HG03457 (cell line): ENCODE measurements around the gene PCBP3.
"Not testable (repeated sequence)": the region's sequence is repeated elsewhere in the genome, so short reads cannot be mapped to it uniquely, and the experiment has no call there.

Experiments
- ATAC-seq: cut with Tn5 transposase; IDR thresholded peaks from one replicate; pipeline ENCODE4 v1.9.1; 2021; ENCODE audit warnings: moderate number of reproducible peaks; ENCODE audit not compliant: unreplicated experiment

Gene PCBP3

DNA sequence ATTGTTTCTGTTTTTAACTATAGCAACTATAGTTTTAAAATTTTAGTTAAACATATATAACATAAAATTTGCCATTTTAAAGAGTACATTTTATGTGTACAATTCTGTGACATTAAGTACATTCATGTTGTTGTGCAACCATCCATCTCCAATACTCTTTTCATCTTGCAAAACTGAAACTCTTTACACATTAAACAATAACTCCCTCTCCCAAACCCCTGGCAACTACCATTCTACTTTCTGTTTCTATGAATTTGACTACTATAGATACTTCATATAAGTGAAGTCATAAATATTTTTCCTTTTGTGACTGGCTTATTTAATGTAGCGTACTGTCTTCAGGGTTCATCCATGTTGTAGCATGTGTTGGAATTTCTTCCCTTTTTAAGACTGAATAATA lies 25.9 kb downstream of the PCBP3 start:
- no peak for ATAC-seq

DNA sequence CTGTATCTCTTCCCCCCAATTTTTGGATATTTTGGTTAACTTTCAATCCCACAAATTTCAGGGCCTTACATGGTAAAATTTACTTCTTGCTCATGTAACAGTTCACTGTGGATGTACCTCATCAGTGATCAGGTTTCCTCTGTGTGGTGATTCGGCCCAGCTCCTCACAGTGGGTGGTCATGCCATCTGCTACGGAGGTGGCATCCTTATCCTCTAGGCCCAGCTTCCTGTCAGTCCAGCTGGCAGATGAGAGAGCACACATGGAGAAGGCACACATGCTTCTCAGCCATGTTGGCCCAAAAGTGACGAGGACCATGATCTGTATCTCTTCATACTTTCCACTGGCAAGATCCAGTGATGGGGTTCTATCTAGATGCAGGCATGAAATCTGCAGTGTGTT lies 27.2 kb downstream of the PCBP3 start:
- ATAC-seq: no peak

DNA sequence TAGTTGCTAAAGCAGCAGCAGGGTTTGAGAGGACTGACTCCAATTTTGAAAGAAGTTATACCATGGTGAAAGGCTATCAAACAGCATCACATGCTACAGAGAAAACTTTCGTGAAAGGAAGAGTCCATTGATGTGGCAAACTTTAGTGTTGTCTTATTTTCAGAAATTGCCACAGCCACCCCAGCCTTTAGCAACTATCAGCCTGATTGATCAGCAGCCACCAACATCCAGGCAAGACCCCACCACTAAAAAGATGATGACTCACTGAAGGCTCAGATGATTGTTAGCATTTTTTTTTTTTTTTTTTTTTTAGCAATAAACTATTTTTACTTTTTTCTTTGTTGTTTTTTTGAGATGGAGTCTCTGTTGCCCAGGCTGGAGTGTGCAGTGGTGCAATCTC lies 35.3 kb downstream of the PCBP3 start:
- ATAC-seq: not testable (repeated sequence)

DNA sequence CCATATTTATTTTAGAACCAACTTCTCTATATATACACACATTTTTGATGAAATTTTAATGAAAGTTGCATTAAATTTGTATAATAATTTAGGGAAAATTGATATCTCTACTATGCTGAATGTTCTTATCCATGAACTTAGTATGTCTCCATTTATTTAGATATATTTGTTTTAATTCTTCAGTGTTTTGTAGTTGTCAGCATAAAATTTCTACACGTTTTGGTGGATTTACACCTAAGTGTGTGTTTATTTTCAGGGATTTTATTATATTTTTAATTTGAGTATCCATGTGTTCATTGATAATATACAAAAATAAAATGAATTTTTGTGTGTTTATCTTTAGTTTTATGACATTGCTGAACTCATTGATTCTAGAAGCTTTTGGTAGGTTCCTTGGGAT lies 36.7 kb downstream of the PCBP3 start:
- ATAC-seq: no peak

DNA sequence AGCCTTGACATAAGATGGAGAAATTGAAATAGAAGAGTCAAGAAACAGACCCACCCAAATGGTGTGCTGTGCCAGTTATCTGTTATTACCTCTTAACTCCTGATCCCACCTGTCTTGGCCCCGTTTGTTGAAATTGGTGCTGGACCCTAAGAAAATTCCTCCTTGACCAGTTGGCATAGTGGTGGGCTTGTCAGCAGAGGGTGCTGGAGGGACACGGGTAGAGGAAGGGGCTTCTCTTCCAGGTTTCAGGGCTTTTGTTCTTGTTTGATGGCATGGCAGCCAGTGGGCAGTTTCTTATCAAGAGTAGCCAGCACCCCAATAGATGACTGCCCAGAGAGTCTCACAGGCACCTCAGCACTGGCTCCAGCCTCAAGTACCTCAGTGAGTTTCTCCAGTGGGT lies 51.6 kb downstream of the PCBP3 start:
- no peak for ATAC-seq

DNA sequence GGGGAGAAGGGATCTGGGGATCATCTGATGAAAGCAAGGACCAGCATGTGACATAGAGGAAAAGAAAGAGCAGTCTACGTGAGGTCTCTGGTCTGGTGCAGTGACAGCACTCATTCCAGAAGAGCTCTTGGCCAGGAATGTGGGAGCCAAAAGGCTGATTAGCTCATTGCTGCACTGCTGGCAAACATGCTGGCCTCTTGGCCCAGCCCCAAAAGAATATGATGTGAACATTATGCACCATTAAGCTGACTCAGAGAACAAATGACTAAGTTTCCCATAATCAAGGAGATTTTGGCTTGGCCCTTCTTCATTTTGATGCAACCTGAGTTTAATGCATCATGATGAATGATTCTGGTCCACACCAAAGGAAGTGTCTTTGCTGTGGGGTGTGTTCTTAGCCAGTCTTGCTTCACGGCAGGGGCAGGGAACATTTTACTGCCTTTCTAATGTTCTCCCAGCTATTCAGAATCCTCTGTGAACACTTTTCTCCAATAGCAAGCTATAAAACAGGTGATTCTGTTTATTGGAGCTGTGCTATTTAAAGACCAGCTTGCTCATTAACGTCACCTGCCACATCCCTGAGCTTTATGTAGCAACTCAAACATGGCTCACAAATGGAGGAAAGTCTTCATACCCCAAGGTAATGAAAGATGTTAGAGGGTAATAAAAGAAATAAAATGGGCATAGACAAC lies 55.1 kb downstream of the PCBP3 start:
- ATAC-seq: no peak

DNA sequence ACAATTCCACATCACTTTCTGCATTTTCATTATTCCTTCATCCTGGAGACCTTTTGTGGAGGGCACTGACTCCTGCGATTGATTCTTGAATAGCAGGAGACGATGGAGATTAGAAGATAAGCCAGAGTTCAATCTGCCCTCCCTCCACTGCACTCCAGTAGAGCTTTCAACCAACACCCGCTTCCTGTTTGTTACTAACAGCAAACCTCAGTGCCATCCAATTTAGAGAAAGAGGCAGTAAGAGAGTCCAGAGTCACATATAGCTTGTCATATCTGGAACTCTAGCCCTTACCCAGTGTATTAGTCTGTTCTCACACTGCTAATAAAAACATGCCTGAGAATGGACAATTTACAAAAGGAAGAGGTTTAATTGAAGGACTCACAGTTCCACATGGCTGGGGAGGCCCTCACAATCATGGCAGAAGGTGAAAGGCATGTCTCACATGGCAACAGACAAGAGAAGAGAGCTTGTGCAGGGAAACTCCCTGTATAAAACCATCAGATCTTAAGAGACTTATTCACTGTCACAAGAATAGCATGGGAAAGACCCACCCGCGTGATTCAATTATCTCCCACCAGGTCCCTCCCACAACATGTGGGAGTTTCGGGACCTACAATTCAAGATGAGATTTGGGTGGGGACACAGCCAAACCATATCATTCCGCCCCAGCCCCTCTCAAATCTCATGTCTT lies 55.9 kb downstream of the PCBP3 start:
- no peak for ATAC-seq

DNA sequence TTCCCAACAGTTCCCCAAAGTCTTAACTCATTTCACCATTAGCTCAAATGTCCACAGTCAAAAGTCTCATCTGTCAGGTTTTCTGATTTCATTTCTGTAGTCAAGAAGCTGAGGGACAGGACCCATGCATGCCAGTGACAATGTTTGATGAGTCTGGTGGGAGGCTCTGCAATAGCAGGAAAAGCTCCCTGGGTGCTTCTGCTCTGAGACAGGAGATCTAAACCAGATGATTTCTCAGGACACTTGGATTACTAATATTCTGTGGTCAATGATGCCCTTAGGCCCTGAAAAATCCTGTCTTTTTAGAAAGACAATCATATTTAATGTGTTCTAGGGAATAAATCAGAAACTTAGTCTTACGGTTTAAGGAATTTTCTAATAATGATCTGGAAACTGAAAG lies 56.4 kb downstream of the PCBP3 start:
- ATAC-seq: no peak

DNA sequence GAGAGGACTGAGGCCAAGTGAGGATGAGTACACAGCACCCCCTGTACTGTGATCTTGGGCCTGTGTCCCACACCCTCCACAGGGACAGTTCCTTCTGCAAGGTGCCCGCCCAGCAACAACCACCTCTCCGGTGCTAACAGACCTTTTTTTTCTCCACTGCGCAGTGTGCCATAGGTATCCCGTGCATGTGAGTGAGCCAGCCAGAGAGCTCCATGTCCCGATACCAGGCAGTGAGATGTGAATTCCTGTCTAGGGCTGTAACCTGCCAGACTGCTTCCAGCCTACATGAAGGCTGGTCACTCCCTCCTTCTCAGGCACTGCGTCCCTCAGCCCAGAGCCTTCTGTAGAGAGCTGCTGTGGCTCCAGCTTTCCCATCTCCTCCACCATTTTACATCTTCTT lies 56.9 kb downstream of the PCBP3 start:
- no peak for ATAC-seq

DNA sequence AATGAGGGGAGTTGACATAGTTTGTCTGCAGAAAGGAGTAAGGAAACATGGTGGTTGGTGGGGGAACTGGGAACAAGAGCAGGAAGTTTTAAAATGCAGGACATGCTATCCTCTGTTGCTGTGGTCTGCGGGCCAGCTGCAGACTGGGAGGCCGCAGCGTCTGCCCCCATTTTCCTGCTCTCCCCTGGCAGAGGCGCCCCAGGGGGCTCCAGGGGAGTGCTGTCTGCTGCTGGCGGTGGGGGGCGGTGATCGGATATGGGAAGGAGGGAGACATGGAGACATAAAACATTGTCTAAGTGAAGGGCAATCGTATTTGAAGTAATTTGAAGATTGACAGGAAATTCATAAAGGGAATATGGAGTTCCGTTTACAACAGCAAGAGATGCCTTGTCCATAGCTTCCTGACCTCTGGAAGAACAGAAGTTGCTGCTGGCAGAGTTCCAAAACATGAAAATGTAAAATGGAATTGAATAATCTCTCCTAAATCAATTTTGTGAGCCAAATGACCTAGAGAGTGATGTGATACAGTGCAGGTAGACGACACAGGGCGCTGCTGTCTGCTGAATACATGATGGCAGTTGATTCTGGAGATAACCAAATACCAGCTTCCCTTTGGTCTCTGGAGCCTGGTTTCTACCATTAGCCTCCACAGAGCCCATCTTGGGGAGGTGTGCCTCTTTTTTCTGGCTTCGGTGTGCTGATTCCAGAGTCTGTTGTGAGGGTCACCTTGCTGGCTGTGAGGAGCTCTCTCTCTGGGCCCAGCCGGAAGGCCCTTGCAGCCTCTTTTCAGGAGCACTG lies 61.0 kb downstream of the PCBP3 start:
- no peak for ATAC-seq

DNA sequence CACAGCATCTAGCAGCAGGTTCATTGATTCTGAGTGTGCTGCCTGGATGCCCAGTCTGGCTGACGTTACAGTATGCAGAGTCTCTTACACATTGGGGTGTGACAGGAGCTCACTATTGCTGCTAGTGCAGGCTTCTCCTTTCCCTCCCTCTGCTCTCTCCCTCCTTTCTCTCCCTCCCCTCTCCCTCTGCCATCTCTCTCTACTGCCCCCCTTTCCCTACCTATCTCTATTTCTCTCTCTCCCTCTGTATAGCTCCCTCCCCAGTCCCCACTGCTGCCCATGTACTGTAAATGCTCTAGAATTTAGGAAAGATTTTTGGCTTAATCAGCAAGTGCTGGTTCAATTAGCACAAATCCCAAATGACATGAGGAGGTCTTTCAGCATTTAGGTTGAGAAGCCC lies 62.8 kb downstream of the PCBP3 start:
- ATAC-seq: no peak

DNA sequence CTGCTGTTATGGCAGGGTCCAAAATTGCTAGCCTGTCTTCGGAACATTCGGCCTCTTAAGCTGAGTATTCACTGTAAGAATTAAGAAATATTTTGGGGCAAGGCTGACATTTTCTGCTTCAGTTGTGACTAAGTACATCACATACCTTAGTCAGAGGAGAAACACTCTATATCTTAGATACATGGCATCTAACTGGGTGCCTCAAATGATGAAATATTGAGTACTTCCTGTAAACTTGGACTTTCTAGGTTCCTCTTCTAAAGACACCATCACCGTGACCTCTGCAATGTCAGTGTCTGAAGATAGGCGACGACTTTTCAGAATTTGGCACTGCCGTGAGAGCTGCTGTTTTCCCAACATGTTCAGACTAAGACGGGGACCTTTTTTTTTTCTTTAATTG lies 65.6 kb downstream of the PCBP3 start:
- no peak for ATAC-seq

DNA sequence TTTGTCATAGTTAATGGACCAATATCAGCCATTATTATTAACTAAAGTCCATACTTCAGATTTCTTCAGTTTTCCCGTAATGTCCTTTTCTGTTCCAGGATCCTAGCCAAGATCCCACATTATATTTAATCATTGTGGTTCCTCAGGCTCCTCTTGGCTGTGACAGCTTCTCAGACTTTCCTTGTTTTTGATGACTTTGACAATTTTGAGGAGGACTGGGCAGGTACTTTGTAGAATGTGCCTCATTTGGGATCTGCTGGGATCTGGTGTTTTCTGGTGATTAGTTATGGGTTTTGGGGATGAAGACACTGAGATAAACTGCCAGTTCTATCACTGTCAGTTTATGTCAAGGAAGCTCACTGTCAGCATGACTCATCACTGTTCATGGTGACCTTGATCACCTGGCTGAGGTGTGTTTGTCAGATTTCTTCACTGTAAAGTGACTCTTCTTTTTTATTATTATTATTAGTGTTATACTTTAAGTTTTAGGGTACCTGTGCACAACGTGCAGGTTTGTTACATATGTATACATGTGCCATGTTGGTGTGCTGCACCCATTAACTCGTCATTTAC lies 66.3 kb downstream of the PCBP3 start:
- ATAC-seq: no peak

DNA sequence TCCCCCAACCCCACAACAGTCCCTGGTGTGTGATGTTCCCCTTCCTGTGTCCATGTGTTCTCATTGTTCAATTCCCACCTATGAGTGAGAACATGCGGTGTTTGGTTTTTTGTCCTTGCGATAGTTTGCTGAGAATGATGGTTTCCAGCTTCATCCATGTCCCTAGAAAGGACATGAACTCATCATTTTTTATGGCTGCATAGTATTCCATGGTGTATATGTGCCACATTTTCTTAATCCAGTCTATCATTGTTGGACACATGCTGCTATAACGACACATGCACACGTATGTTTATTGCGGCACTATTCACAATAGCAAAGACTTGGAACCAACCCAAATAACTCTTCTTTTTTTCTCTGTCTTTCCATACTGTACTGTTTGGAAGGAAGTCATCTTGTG lies 66.8 kb downstream of the PCBP3 start:
- ATAC-seq: not testable (repeated sequence)

DNA sequence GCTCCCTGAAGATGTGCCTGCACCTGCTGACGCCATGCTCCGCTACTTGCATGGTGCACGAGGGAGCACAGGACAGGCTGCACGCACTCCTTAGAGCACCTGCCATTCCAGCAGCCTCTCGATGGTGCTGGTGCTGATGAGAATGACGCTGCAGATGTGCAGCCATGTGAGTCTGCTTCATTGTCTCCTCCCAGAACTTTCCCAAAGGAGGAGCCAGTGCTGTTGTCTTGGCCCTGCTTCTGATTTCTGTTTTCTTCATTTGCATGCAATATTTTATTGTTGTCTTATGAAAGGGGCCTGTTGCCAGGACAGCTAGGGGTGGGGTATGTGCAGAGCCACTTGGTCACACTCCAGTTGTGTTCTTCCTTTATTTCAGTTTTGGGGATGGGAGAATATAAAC lies 70.1 kb downstream of the PCBP3 start:
- no peak for ATAC-seq

DNA sequence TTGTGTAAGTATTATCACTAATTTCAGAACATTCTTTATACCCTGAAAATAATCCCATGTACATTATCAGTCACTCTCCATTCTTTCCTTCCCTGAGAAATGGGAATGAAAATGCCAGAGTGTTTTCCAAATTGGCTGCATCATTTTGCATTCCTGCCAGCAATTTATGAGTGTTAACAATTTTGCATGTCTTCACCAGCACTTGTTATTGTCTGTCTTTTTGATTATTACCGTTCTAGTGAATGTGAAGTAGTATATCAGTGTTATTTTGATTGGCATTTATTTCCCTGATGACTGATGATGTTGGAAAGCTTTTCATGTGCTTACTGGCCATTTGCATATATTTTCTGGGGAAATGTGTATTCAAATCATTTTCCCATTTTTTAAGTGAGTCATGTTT lies 71.9 kb downstream of the PCBP3 start:
- ATAC-seq: no peak

DNA sequence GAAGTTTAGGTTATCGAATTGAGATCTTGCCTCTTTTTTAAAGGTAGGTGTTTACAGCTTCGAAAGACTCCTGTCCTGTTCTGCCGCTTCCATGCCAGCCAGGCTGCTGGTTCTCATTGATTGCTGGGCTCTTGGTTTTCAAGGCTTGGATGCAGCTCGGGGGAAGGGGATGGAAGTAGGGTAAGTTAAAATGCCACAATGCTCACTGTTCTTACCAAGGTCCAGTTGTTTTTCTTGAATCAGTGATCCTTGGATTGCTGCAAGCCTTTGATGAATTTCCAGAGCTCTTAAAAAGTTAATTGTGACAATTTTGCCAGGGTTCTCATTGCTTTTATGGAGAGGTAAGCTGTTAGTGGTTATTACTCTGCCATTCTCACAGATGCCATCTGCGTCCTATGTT lies 74.9 kb downstream of the PCBP3 start:
- no peak for ATAC-seq

DNA sequence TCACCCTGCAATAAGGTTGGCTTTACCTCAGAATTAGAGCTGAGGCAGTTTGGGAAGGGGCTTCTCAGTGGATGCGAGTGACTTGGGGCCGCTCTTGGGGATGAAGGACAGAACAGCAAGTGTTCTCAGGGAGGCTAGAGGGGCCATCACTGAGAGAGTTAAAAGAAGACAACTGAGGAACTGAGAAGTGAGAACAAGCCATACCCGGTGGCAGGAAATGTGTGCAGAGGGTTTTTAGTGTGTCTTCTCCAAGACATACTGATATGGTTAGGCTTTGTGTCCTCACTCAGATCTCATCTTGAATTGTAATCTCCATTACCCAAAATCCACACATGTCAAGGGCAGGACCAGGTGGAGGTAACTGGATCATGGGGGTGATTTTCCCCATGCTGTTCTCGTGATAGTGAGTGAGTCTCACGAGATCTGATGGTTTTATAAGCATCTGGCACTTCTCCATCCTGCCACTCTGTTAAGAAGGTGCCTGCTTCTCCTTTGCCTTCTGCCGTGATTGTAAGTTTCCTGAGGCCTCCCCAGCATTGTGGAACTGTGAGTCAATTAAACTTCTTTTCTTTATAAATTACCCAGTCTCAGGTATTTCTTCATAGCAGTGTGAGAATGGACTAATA lies 75.8 kb downstream of the PCBP3 start:
- no peak for ATAC-seq

DNA sequence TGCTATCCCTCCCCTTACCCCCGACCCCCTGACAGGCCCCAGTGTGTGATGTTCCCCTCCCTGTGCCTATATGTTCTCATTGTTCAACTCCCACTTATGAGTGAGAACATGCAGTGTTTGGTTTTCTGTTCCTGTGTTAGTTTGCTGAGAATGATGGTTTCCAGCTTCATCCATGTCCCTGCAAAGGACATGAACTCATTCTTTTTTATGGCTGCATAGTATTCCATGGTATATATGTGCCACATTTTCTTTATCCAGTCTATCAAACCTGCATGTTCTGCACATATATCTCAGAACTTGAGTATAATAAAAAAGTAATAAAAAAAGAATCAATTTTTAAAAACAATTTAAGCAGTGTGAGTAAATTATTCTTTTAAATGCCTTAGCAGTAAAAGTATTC lies 76.7 kb downstream of the PCBP3 start:
- not testable (repeated sequence) for ATAC-seq

DNA sequence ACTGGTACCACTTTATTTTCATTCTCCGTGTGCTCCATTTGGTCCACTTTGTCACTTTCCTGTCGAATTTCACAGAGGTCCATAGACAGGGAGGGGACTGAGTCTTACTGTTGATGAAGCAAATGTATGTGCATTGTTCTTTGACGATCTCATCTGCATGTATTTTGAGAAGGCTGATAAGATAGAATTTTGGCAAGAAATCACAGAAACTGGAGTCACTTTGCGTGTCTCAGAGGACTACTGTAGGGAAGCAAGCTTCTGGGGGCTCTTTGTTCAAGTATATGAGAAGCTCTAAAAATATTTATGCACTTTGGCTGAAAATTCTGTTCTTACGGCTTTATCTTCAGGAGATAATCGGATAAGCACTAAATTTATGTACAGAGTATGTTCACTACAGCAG lies 78.1 kb downstream of the PCBP3 start:
- ATAC-seq: no peak
